ENCODE measurements around the gene ESYT1.

DNA sequence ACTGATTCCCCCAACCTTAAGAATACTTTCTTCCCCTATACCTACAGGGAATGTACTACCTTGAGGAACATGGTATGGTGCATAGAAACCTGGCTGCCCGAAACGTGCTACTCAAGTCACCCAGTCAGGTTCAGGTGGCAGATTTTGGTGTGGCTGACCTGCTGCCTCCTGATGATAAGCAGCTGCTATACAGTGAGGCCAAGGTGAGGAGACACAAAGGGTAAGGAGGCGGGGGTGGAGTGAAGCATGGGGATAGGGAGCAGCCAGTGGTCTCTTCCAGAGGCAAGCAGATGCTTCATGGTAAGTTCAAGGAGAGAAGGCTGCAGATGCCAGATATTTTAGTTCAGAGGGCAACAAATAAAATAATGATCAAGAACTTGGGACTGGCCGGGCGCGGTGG, 30.3 kb upstream of the ESYT1 start:
- TF ChIP-seq, protein P1, sequence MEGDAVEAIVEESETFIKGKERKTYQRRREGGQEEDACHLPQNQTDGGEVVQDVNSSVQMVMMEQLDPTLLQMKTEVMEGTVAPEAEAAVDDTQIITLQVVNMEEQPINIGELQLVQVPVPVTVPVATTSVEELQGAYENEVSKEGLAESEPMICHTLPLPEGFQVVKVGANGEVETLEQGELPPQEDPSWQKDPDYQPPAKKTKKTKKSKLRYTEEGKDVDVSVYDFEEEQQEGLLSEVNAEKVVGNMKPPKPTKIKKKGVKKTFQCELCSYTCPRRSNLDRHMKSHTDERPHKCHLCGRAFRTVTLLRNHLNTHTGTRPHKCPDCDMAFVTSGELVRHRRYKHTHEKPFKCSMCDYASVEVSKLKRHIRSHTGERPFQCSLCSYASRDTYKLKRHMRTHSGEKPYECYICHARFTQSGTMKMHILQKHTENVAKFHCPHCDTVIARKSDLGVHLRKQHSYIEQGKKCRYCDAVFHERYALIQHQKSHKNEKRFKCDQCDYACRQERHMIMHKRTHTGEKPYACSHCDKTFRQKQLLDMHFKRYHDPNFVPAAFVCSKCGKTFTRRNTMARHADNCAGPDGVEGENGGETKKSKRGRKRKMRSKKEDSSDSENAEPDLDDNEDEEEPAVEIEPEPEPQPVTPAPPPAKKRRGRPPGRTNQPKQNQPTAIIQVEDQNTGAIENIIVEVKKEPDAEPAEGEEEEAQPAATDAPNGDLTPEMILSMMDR (IDR thresholded peaks at IDR 0.05; ENCODE audit: poor library complexity, severe bottlenecking), result no peak
- TF ChIP-seq EP300 (conservative IDR thresholded peaks at IDR 0.05; ENCODE audit: poor library complexity, severe bottlenecking) (no peak), RAD21 (conservative IDR thresholded peaks at IDR 0.05) (no peak), EZH2 (IDR thresholded peaks at IDR 0.05; ENCODE audit: borderline replicate concordance, insufficient read depth, low read length, poor library complexity, severe bottlenecking) (no peak)
- TF ChIP-seq, protein P2, sequence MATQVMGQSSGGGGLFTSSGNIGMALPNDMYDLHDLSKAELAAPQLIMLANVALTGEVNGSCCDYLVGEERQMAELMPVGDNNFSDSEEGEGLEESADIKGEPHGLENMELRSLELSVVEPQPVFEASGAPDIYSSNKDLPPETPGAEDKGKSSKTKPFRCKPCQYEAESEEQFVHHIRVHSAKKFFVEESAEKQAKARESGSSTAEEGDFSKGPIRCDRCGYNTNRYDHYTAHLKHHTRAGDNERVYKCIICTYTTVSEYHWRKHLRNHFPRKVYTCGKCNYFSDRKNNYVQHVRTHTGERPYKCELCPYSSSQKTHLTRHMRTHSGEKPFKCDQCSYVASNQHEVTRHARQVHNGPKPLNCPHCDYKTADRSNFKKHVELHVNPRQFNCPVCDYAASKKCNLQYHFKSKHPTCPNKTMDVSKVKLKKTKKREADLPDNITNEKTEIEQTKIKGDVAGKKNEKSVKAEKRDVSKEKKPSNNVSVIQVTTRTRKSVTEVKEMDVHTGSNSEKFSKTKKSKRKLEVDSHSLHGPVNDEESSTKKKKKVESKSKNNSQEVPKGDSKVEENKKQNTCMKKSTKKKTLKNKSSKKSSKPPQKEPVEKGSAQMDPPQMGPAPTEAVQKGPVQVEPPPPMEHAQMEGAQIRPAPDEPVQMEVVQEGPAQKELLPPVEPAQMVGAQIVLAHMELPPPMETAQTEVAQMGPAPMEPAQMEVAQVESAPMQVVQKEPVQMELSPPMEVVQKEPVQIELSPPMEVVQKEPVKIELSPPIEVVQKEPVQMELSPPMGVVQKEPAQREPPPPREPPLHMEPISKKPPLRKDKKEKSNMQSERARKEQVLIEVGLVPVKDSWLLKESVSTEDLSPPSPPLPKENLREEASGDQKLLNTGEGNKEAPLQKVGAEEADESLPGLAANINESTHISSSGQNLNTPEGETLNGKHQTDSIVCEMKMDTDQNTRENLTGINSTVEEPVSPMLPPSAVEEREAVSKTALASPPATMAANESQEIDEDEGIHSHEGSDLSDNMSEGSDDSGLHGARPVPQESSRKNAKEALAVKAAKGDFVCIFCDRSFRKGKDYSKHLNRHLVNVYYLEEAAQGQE (IDR thresholded peaks at IDR 0.05; ENCODE audit: borderline replicate concordance), result no peak
